SK-N-SH (cell line): ENCODE data around the gene TCEA3. TPM values are rescaled to one million over a fixed set of nuclear protein-coding genes. Genes with fewer than 3 reads are reported as not detected.

ENCODE experiments used
- CTCF ChIA-PET: fragments of 300-600, 350-600 bp; formaldehyde crosslinking; extraction: SDS; loops from one replicate; lab custom pipeline; 2021; lab: Yijun Ruan, JAX
- POLR2A ChIA-PET: fragments of 350-600 bp; sonication (Branson Sonifier 250); formaldehyde crosslinking; extraction: SDS; loops from one replicate; lab custom pipeline; 2020; ENCODE audit warnings: antibody characterized with exemption, inconsistent platforms; lab: Yijun Ruan, JAX
- DNase-seq: peaks from one replicate; pipeline ENCODE4 v3.0.0; 2012
- H2AFZ ChIP-seq: fragments of 200-600 bp; sonication (generic); 2 replicates; pipeline ENCODE4 v1.8.1; 2016; ENCODE audit warnings: antibody characterized with exemption, mild to moderate bottlenecking, low read depth
- H3F3A ChIP-seq: fragments of 200-600 bp; sonication (generic); replicated peaks from 2 replicates; pipeline ENCODE3; 2016; ENCODE audit warnings: antibody characterized with exemption, mild to moderate bottlenecking; ENCODE audit not compliant: insufficient read depth
- H3K27ac ChIP-seq, 2 experiments: fragments of 200-500 bp in 1 of 2; fragments of 200-600 bp in 1 of 2; sonication (Bioruptor generic) in 1 of 2; sonication (generic), shearing (Covaris generic) in 1 of 2; 2 replicates each; pipeline versions ENCODE4 v1.5.1 to v1.6.1; 2014 to 2016; ENCODE audit warnings: low read depth in 2 of 2, inconsistent platforms in 1 of 2, low read length in 1 of 2, mild to moderate bottlenecking in 1 of 2, mixed read lengths in 1 of 2
- H3K27me3 ChIP-seq: fragments of 200-600 bp; sonication (generic), shearing (Covaris generic); 2 replicates; pipeline ENCODE4 v1.6.1; 2016; ENCODE audit warnings: mixed run types; ENCODE audit not compliant: insufficient read depth
- H3K36me3 ChIP-seq, 2 experiments: fragments of 200-500 bp in 1 of 2; fragments of 200-600 bp in 1 of 2; sonication (Bioruptor generic) in 1 of 2; sonication (generic) in 1 of 2; replicated peaks in 1 of 2; 2 replicates each; pipeline versions ENCODE3 to v1.5.1; 2014 to 2016; ENCODE audit warnings: low read length in 1 of 2, mild to moderate bottlenecking in 1 of 2; ENCODE audit not compliant: insufficient read depth in 2 of 2, control insufficient read depth in 1 of 2
- H3K4me1 ChIP-seq, 2 experiments: fragments of 200-500 bp in 1 of 2; fragments of 200-600 bp in 1 of 2; sonication (Bioruptor generic) in 1 of 2; sonication (generic), shearing (Covaris generic) in 1 of 2; 2 replicates each; pipeline versions ENCODE4 v1.5.1 to v1.6.1; 2014 to 2016; ENCODE audit warnings: low read depth in 1 of 2, low read length in 1 of 2, mixed run types in 1 of 2; ENCODE audit not compliant: insufficient read depth in 2 of 2, control insufficient read depth in 1 of 2
- H3K4me2 ChIP-seq: fragments of 200-600 bp; sonication (generic), shearing (Covaris generic); 2 replicates; pipeline ENCODE4 v1.6.1; 2017; ENCODE audit warnings: mixed run types
- H3K4me3 ChIP-seq, 2 experiments: fragments of 200-500 bp in 1 of 2; fragments of 200-600 bp in 1 of 2; sonication (Bioruptor generic) in 1 of 2; sonication (generic), shearing (Covaris generic) in 1 of 2; 2 replicates each; pipeline versions ENCODE4 v1.5.1 to v1.8.1; 2014 to 2016; ENCODE audit warnings: low read depth in 2 of 2, inconsistent platforms in 1 of 2, low read length in 1 of 2, mild to moderate bottlenecking in 1 of 2, mixed read lengths in 1 of 2, moderate library complexity in 1 of 2
- H3K79me2 ChIP-seq: fragments of 200-600 bp; sonication (generic); 2 replicates; pipeline ENCODE4 v1.8.1; 2017; ENCODE audit warnings: mild to moderate bottlenecking; ENCODE audit not compliant: insufficient read depth
- H3K9ac ChIP-seq: fragments of 200-600 bp; sonication (generic); 2 replicates; pipeline ENCODE4 v1.6.1; 2017; ENCODE audit warnings: mixed run types
- H3K9me2 ChIP-seq: fragments of 200-600 bp; sonication (generic); 2 replicates; pipeline ENCODE4 v1.6.1; 2017; ENCODE audit warnings: mixed run types
- H3K9me3 ChIP-seq: fragments of 200-600 bp; sonication (generic); 2 replicates; pipeline ENCODE4 v1.6.1; 2017; ENCODE audit warnings: mixed run types, mild to moderate bottlenecking, moderate library complexity
- H4K20me1 ChIP-seq: fragments of 200-600 bp; sonication (generic); 2 replicates; pipeline ENCODE4 v1.6.1; 2017; ENCODE audit warnings: mild to moderate bottlenecking, mixed run types; ENCODE audit not compliant: insufficient read depth
- FOSL2 ChIP-seq: IDR thresholded peaks from 2 replicates; pipeline ENCODE4 v1.4.0; 2012; ENCODE audit warnings: low read depth, mild to moderate bottlenecking, moderate library complexity, borderline replicate concordance
- FOXM1 ChIP-seq: IDR thresholded peaks from 2 replicates; pipeline ENCODE4 v1.4.0; 2012; ENCODE audit warnings: low read depth, mild to moderate bottlenecking
- JUND ChIP-seq: IDR thresholded peaks from 2 replicates; pipeline ENCODE4 v1.4.0; 2012
- RCOR1 ChIP-seq: fragments of 150-350 bp; IDR thresholded peaks from 2 replicates; pipeline ENCODE4 v1.6.1; 2017; ENCODE audit warnings: antibody characterized with exemption, low read length
- RXRA ChIP-seq: IDR thresholded peaks from 2 replicates; pipeline ENCODE4 v1.4.0; 2012; ENCODE audit warnings: low read depth, mild to moderate bottlenecking, borderline replicate concordance
- SIN3A ChIP-seq: IDR thresholded peaks from 2 replicates; pipeline ENCODE4 v1.6.1; 2012; ENCODE audit warnings: low read depth, mild to moderate bottlenecking, low read length, moderate library complexity, borderline replicate concordance
- ZBTB33 ChIP-seq: IDR thresholded peaks from 2 replicates; pipeline ENCODE4 v1.4.0; 2012; ENCODE audit warnings: low read depth, borderline replicate concordance
- WGBS: methylation state at CpG from one replicate; pipeline ENCODE4 v1.1.6; 2017; ENCODE audit warnings: low lambda C conversion rate; 5-methylcytosine and 5-hydroxymethylcytosine counted together
- polyA plus RNA-seq, 3 experiments: library from polyadenylated mRNA; depleted of rRNA; stranded (reverse); fragments of >200 nt; gene quantifications; 2 replicates each; pipeline ENCODE4 v1.2.3, GENCODE V29; 2012
- TF ChIP-seq, protein P1 (sequence below): fragments of 200-600 bp; sonication (generic); IDR thresholded peaks from 2 replicates; pipeline ENCODE4 v1.6.1; 2017; ENCODE audit warnings: antibody characterized with exemption, mild to moderate bottlenecking, moderate library complexity
- TF ChIP-seq, protein P2 (sequence below): IDR thresholded peaks from 2 replicates; pipeline ENCODE4 v1.4.0; 2012; ENCODE audit warnings: low read depth, borderline replicate concordance
- TF ChIP-seq, protein P3 (sequence below): IDR thresholded peaks from 2 replicates; pipeline ENCODE4 v1.6.1; 2012; ENCODE audit warnings: mild to moderate bottlenecking, low read depth, low read length, moderate library complexity

TCEA3 gene
- polyA plus RNA-seq, 1 of the 3 experiments (the other 2 are of a cell fraction) = 1.1 TPM

DNA sequence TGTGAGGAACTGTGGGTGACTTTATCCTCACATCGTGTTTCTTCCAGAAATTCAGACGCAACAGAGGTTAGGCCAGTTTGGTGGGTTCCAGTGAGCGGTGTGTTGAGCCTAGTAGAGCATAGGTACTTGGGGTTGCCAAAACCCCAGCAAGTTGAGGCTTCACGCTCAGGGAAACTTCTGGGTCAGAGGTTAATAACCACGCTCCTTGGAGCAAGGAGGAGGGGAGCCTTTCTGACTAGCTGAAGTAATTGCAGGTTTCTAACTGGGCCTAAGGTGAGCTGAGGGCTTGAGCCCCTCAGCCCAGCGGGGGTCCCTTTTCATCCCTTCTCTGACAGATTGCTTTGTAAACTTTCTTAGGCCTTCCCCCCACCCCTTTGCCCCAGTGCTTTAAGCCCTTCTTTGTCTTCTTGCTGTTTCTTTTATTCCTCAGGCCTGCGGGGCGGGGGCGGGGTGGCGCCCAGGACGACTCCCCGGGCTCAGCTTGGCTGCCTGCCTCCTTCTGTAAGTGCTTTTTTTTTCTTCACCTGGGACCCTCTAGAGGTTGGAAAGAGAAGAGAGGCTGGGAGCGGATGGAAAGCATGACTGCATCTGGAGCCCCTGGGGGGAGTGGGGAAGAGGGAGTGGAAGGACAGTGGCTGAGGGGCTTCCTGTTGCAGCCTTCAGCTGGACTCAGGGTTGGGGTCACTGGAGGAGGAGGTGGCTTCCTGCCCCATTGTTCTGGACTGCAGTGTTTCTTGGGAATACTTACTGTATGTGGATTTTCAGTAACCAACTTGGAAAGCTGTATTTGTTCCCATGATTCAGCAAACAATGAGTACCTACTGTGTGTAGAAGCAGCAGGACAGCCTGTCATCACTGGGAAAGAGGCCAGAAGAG is 53.6 kb downstream of the TCEA3 start (continued):
- TF ChIP-seq, protein P1, sequence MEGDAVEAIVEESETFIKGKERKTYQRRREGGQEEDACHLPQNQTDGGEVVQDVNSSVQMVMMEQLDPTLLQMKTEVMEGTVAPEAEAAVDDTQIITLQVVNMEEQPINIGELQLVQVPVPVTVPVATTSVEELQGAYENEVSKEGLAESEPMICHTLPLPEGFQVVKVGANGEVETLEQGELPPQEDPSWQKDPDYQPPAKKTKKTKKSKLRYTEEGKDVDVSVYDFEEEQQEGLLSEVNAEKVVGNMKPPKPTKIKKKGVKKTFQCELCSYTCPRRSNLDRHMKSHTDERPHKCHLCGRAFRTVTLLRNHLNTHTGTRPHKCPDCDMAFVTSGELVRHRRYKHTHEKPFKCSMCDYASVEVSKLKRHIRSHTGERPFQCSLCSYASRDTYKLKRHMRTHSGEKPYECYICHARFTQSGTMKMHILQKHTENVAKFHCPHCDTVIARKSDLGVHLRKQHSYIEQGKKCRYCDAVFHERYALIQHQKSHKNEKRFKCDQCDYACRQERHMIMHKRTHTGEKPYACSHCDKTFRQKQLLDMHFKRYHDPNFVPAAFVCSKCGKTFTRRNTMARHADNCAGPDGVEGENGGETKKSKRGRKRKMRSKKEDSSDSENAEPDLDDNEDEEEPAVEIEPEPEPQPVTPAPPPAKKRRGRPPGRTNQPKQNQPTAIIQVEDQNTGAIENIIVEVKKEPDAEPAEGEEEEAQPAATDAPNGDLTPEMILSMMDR = no peak
- TF ChIP-seq, protein P2, sequence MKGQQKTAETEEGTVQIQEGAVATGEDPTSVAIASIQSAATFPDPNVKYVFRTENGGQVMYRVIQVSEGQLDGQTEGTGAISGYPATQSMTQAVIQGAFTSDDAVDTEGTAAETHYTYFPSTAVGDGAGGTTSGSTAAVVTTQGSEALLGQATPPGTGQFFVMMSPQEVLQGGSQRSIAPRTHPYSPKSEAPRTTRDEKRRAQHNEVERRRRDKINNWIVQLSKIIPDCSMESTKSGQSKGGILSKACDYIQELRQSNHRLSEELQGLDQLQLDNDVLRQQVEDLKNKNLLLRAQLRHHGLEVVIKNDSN = no peak
- TF ChIP-seq JUND = no peak

- WGBS = 98% methylated on average over 5 of the region's 5 CpGs
- H3K79me2 ChIP-seq = peaks cover 52% of the 10 kb centered on the region
- CTCF ChIA-PET = interaction anchor here (0.8 to 5.9 kb wide), 4 partner anchors 16 to 141 kb away, joined by 4 to 61 read pairs (median 4); no protein-coding TSS in a partner anchor
Observed at GRCh38 chr1:23370330-23370708, 54.2 kb downstream of the TCEA3 start.

More at GRCh38 chr1:23370330-23370708, 54.2 kb downstream of the TCEA3 start:
- Histone ChIP-seq H3K4me3 (peak overlapping the region; percentile 94 to 97), H3F3A (peaks cover 15% of the 10 kb centered on the region), H3K9me2 (no peaks in the 10 kb centered on the region), H4K20me1 (no peaks in the 10 kb centered on the region), H3K4me1 (peaks cover 15 to 30% of the 10 kb centered on the region in 2 experiments), H2AFZ (peak overlapping the region; percentile 98; the same call in 1 of the 2 replicates), H3K27me3 (no peaks in the 10 kb centered on the region), H3K9me3 (no peaks in the 10 kb centered on the region; the same call in 1 of the 2 replicates)
- POLR2A ChIA-PET = interaction anchor here (1.1 to 1.2 kb wide), 2 partner anchors 26 to 33 kb away, joined by 4 to 6 read pairs; partner anchors contain the start of gene HNRNPR
- TF ChIP-seq, protein P3, sequence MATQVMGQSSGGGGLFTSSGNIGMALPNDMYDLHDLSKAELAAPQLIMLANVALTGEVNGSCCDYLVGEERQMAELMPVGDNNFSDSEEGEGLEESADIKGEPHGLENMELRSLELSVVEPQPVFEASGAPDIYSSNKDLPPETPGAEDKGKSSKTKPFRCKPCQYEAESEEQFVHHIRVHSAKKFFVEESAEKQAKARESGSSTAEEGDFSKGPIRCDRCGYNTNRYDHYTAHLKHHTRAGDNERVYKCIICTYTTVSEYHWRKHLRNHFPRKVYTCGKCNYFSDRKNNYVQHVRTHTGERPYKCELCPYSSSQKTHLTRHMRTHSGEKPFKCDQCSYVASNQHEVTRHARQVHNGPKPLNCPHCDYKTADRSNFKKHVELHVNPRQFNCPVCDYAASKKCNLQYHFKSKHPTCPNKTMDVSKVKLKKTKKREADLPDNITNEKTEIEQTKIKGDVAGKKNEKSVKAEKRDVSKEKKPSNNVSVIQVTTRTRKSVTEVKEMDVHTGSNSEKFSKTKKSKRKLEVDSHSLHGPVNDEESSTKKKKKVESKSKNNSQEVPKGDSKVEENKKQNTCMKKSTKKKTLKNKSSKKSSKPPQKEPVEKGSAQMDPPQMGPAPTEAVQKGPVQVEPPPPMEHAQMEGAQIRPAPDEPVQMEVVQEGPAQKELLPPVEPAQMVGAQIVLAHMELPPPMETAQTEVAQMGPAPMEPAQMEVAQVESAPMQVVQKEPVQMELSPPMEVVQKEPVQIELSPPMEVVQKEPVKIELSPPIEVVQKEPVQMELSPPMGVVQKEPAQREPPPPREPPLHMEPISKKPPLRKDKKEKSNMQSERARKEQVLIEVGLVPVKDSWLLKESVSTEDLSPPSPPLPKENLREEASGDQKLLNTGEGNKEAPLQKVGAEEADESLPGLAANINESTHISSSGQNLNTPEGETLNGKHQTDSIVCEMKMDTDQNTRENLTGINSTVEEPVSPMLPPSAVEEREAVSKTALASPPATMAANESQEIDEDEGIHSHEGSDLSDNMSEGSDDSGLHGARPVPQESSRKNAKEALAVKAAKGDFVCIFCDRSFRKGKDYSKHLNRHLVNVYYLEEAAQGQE = no peak
- TF ChIP-seq RXRA (no peak), JUND (no peak), RCOR1 (no peak), FOXM1 (no peak), ZBTB33 (no peak), FOSL2 (no peak), SIN3A (no peak)
- TF ChIP-seq, protein P2 = no peak
- TF ChIP-seq, all 33 proteins: peak for 0
- Histone ChIP-seq H3K36me3 (peaks cover 14 to 17% of the 10 kb centered on the region in 2 experiments), H3K27ac (peak overlapping the region; percentile 92 to 99), H3K9ac (peak overlapping the region; percentile 94), H3K4me2 (peak overlapping the region; percentile 98)
- DNase-seq = no peak
